Liver (tissue), 9 donors: ENCODE data around the gene CKMT1A. TPM values are rescaled to one million over a fixed set of nuclear protein-coding genes. Genes with fewer than 3 reads are reported as not detected.
"Not testable (repeated sequence)": the region's sequence is repeated elsewhere in the genome, so short reads cannot be mapped to it uniquely, and the experiment has no call there.

ENCODE experiments used
- DNase-seq: peaks from one replicate; pipeline ENCODE4 v3.0.0-alpha.2; 2017; ENCODE audit warnings: low spot score
- H3K27ac ChIP-seq, 2 donors: one replicate each; pipeline ENCODE4 v1.7.0; 2013; ENCODE audit warnings: inconsistent platforms in 2 of 2, low read length in 2 of 2, control low read depth in 1 of 2, low read depth in 1 of 2, mild to moderate bottlenecking in 1 of 2
- H3K27me3 ChIP-seq, 4 donors: one replicate each; pipeline versions ENCODE4 v1.6.1 to v1.7.0; 2013; ENCODE audit warnings: low read length in 3 of 4, inconsistent platforms in 1 of 4, mild to moderate bottlenecking in 1 of 4, moderate library complexity in 1 of 4; ENCODE audit not compliant: control insufficient read depth in 4 of 4, insufficient read depth in 4 of 4
- H3K36me3 ChIP-seq, 4 donors: one replicate each; pipeline versions ENCODE4 v1.6.1 to v1.7.0; 2013; ENCODE audit warnings: low read length in 3 of 4, mild to moderate bottlenecking in 3 of 4, low read depth in 1 of 4, moderate library complexity in 1 of 4; ENCODE audit not compliant: control insufficient read depth in 4 of 4, insufficient read depth in 3 of 4
- H3K4me1 ChIP-seq, 4 donors: one replicate each; pipeline versions ENCODE4 v1.6.1 to v1.7.0; 2013; ENCODE audit warnings: low read length in 3 of 4, mild to moderate bottlenecking in 3 of 4, moderate library complexity in 1 of 4; ENCODE audit not compliant: control insufficient read depth in 4 of 4, insufficient read depth in 4 of 4
- H3K4me3 ChIP-seq, 3 donors: one replicate each; pipeline versions ENCODE4 v1.6.1 to v1.7.0; 2013; ENCODE audit warnings: low read length in 3 of 3, control low read depth in 1 of 3, low read depth in 1 of 3, mild to moderate bottlenecking in 1 of 3
- H3K9ac ChIP-seq, 2 donors: one replicate each; pipeline ENCODE4 v1.7.0; 2013; ENCODE audit warnings: low read length in 2 of 2, mild to moderate bottlenecking in 2 of 2, moderate library complexity in 2 of 2, control low read depth in 1 of 2, low read depth in 1 of 2
- H3K9me3 ChIP-seq, 4 donors: one replicate each; pipeline versions ENCODE4 v1.6.1 to v1.7.0; 2013; ENCODE audit warnings: low read length in 3 of 4; ENCODE audit not compliant: control insufficient read depth in 4 of 4
- FOXA2 ChIP-seq: IDR thresholded peaks from 2 replicates; pipeline ENCODE4 v1.6.1; 2016; ENCODE audit warnings: antibody characterized with exemption
- RXRA ChIP-seq, 2 donors: IDR thresholded peaks; 2 replicates each; pipeline ENCODE4 v1.6.1; 2017 to 2018; ENCODE audit warnings: antibody characterized with exemption in 2 of 2, mild to moderate bottlenecking in 1 of 2
- WGBS: extraction: QIAGEN DNeasy Blood & Tissue Kit; methylation state at CpG from one replicate; pipeline ENCODE4 v1.1.7; 2013; 5-methylcytosine and 5-hydroxymethylcytosine counted together
- polyA plus RNA-seq, 2 donors: library from polyadenylated mRNA; stranded (reverse) in 1 of 2; unstranded in 1 of 2; fragments of 200-250 nt in 1 of 2; fragments of >200 nt in 1 of 2; fragmentation: Nextera tagmentation in 1 of 2; extraction: Ambion mirVana in 1 of 2; gene quantifications; one replicate each; pipeline versions ENCODE4 v1.2.1 to v1.2.3, GENCODE V29; 2013 to 2015
- total RNA-seq, 2 donors: library from RNA; depleted of rRNA; stranded (reverse); fragments of >200 nt; gene quantifications; one replicate each; pipeline ENCODE4 v1.2.3, GENCODE V29; 2014
- TF ChIP-seq, protein P1 (sequence below): fragments of 150-350 bp; IDR thresholded peaks from 2 replicates; pipeline ENCODE4 v1.5.1; 2017; ENCODE audit warnings: improper control_type of control experiment, low read depth, low read length; ENCODE audit not compliant: missing input control
- donor health status: healthy.
- donor health status: healthy.
- donor health status: healthy.
- donor health status: healthy.
- donor health status: healthy.

Gene CKMT1A
- total and polyA plus RNA-seq, 4 donors, result 0.65 TPM; not detected in 3

- no CpG with 5 or more reads among the region's 8 CpGs for WGBS
- not testable (repeated sequence) for H3K36me3 ChIP-seq, H3K27me3 ChIP-seq, H3K4me1 ChIP-seq, H3K9ac ChIP-seq, H3K4me3 ChIP-seq, H3K9me3 ChIP-seq, DNase-seq, H3K27ac ChIP-seq
These were observed 30.3 kb upstream of the CKMT1A start for GRCh38 chr15:43663333-43663732.

- not testable (repeated sequence) for H3K9ac ChIP-seq, H3K36me3 ChIP-seq, H3K27me3 ChIP-seq, DNase-seq, H3K4me1 ChIP-seq, H3K4me3 ChIP-seq, H3K9me3 ChIP-seq, H3K27ac ChIP-seq
- no CpG with 5 or more reads among the region's 1 CpG for WGBS
These were observed 27.5 kb upstream of the CKMT1A start for GRCh38 chr15:43666177-43666576.

DNA sequence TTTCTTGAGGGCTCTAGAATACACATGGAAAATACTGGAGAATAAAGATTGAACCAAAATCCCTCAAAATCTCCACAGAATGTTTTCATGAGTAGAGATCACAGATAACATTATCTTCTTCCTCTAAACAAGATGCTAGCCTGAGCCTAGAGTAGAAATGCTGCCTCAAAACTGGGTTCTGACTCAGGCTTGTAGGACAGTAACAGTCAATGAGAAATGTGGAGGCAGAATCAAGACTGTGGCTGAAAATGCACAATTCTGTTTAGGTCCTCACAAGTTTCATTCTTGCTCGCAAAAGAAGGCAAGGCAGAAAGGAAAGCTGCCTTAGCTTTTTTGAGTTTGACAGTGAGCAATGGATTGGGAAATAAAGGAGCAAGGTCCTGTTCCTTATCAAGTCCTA, 19.5 kb upstream of the CKMT1A start:
- not testable (repeated sequence) for H3K27ac ChIP-seq, H3K36me3 ChIP-seq, H3K4me3 ChIP-seq, H3K4me1 ChIP-seq, H3K9ac ChIP-seq, DNase-seq, H3K9me3 ChIP-seq, H3K27me3 ChIP-seq
- WGBS, result no CpG with 5 or more reads among the region's 1 CpG

DNA sequence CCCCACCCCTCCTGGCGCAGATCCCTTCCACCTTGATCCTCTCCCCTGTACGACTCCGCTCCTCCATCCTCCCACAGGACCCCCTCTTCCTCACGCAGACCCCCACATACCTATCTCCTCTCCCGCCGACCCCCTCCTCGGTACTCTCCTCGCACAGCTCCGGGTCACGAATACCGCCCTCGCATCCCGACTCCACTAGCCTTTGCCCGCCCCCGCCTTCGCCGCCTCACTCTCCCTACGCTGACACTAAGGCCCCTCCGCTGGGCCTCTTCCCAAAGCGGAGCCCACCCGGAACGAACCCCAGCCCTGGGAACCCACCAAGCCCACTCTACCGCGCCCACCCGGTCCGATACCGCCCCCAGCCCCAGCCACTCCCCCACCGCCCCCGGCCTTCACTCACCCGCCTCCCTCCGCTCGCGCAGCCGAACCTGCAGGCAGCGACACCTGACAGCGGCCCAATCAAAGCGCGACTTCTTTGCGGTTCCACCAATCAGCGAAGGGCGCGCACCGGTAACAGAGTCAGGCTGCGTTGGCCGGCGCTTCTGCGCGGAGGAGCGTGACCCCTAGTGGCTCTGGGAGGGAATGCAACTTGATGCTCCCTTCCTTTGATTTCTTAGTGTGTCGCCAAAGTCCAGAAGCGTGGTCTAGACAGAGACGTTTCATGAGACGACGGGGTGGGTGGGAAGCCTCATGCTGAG, 3.9 kb upstream of the CKMT1A start:
- H3K27ac ChIP-seq, H3K9ac ChIP-seq, H3K4me3 ChIP-seq, H3K27me3 ChIP-seq, H3K9me3 ChIP-seq, H3K36me3 ChIP-seq, H3K4me1 ChIP-seq, DNase-seq: not testable (repeated sequence)
- WGBS, result no CpG with 5 or more reads among the region's 54 CpGs

GRCh38 chr15:43692679-43693078, 980 bp upstream of the CKMT1A start:
- H3K27me3 ChIP-seq, H3K36me3 ChIP-seq, H3K4me1 ChIP-seq, H3K9ac ChIP-seq, DNase-seq, H3K9me3 ChIP-seq, H3K4me3 ChIP-seq, H3K27ac ChIP-seq: not testable (repeated sequence)
- 63% methylated on average over 2 of the region's 7 CpGs for WGBS

DNA sequence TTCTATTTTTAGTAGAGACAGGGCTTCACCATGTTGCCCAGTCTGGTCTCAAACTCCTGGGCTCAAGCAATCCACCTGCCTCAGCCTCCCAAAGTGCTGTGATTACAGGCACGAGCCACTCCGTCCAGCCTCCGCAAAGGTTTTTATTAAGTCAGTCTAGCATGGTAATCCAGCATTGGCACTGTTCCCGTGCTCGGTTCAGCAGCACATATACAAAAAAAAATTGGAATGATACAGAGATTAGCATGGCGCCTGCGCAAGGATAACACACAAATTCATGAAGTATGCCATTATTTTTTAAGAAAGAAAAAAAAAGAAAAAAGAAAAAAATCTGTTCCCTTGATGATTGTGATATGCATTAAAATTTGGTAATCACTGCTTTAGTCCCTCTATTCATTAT, 8.5 kb downstream of the CKMT1A start:
- no peaks in the 10 kb centered on the region for H3K27me3 ChIP-seq
- H3K4me3 ChIP-seq, result no peak overlapping the region
- TF ChIP-seq RXRA (IDR thresholded peaks at IDR 0.05) (no peak), FOXA2 (no peak)
- TF ChIP-seq, protein P1, sequence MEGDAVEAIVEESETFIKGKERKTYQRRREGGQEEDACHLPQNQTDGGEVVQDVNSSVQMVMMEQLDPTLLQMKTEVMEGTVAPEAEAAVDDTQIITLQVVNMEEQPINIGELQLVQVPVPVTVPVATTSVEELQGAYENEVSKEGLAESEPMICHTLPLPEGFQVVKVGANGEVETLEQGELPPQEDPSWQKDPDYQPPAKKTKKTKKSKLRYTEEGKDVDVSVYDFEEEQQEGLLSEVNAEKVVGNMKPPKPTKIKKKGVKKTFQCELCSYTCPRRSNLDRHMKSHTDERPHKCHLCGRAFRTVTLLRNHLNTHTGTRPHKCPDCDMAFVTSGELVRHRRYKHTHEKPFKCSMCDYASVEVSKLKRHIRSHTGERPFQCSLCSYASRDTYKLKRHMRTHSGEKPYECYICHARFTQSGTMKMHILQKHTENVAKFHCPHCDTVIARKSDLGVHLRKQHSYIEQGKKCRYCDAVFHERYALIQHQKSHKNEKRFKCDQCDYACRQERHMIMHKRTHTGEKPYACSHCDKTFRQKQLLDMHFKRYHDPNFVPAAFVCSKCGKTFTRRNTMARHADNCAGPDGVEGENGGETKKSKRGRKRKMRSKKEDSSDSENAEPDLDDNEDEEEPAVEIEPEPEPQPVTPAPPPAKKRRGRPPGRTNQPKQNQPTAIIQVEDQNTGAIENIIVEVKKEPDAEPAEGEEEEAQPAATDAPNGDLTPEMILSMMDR, result no peak
- H3K9ac ChIP-seq, result no peak overlapping the region
- H3K4me1 ChIP-seq, result no peaks in the 10 kb centered on the region
- H3K9me3 ChIP-seq, result no peaks in the 10 kb centered on the region
- no peak for DNase-seq
- 90% methylated on average over 7 of the region's 7 CpGs for WGBS
- H3K36me3 ChIP-seq, result no peaks in the 10 kb centered on the region
- no peak overlapping the region for H3K27ac ChIP-seq
